A549 (cell line): Measurements from ENCODE around the gene INPP5A.

Experiments
- BHLHE40 ChIP-seq: IDR thresholded peaks from 2 replicates; pipeline ENCODE4 v1.6.1; 2012; ENCODE audit warnings: low read depth, low read length, inconsistent platforms
- CEBPB ChIP-seq, 2 experiments: fragments of >200 bp in 1 of 2; sonication (Bioruptor Twin) in 1 of 2; formaldehyde crosslinking in 1 of 2; IDR thresholded peaks; 2 replicates each; pipeline ENCODE4 v1.6.1; 2012 to 2016
- CTCF ChIP-seq: fragments of >200 bp; sonication (Bioruptor Twin); formaldehyde crosslinking; IDR thresholded peaks from 3 replicates; pipeline ENCODE4 v1.5.1; 2016
- EP300 ChIP-seq, 2 experiments: fragments of >200 bp; sonication (Bioruptor Twin); formaldehyde crosslinking; IDR thresholded peaks; 2 replicates in 1 of 2; 3 replicates in 1 of 2; pipeline ENCODE4 v1.6.1; 2016 to 2017
- ESRRA ChIP-seq: fragments of 150-350 bp; IDR thresholded peaks from 2 replicates; pipeline ENCODE4 v1.6.1; 2014; ENCODE audit warnings: mild to moderate bottlenecking, low read length, borderline replicate concordance
- FOSL2 ChIP-seq, 2 experiments: fragments of 450-650 bp in 1 of 2; fragments of >200 bp in 1 of 2; sonication (Bioruptor Twin) in 1 of 2; formaldehyde crosslinking; IDR thresholded peaks; 2 replicates each; pipeline versions ENCODE4 v1.5.0 to v1.6.1; 2016 to 2020; ENCODE audit warnings: mild to moderate bottlenecking in 1 of 2, moderate library complexity in 1 of 2
- FOXS1 ChIP-seq: fragments of 250-450 bp; sonication (Bioruptor Pico); IDR thresholded peaks from 2 replicates; pipeline ENCODE4 v1.5.0; 2020; ENCODE audit warnings: mild to moderate bottlenecking, moderate library complexity
- MAZ ChIP-seq: fragments of 150-350 bp; IDR thresholded peaks from 2 replicates; pipeline ENCODE4 v1.6.1; 2014; ENCODE audit warnings: antibody characterized with exemption, low read depth, low read length, borderline replicate concordance
- POLR2A ChIP-seq: IDR thresholded peaks from 2 replicates; pipeline ENCODE4 v1.6.1; 2012; ENCODE audit warnings: mild to moderate bottlenecking, low read length
- SMC3 ChIP-seq: fragments of >200 bp; sonication (Bioruptor Twin); formaldehyde crosslinking; IDR thresholded peaks from 3 replicates; pipeline ENCODE4 v1.6.1; 2018; ENCODE audit warnings: inconsistent platforms
- SREBF2 ChIP-seq: fragments of 450-650 bp; IDR thresholded peaks from 2 replicates; pipeline ENCODE4 v1.6.1; 2014; ENCODE audit warnings: mild to moderate bottlenecking, moderate library complexity
- ZSCAN20 ChIP-seq: fragments of 250-450 bp; sonication (Bioruptor Pico); IDR thresholded peaks from 2 replicates; pipeline ENCODE4 v1.8.0; 2022; ENCODE audit warnings: mild to moderate bottlenecking, moderate library complexity

- no peak for TF ChIP-seq MAZ
- TF ChIP-seq POLR2A: no peak
- TF ChIP-seq CTCF: no peak
- no peak for TF ChIP-seq FOSL2 (IDR thresholded peaks at IDR 0.05)
- TF ChIP-seq FOSL2 (CRISPR knock-in tag; IDR thresholded peaks at IDR 0.05): no peak
- no peak for TF ChIP-seq EP300 (IDR thresholded peaks at IDR 0.05)
- no peak for TF ChIP-seq ZSCAN20 (CRISPR knock-in tag)
- no peak for TF ChIP-seq BHLHE40
- TF ChIP-seq ESRRA: no peak
- TF ChIP-seq CEBPB (IDR thresholded peaks at IDR 0.05): no peak
- TF ChIP-seq SMC3: no peak
- TF ChIP-seq FOXS1 (CRISPR knock-in tag): no peak
- TF ChIP-seq SREBF2: no peak
Measured at GRCh38 chr10:132739225-132739613, 201.6 kb downstream of the INPP5A start.
